ENCODE data around the gene PDCD1. TPM values are rescaled to one million over a fixed set of nuclear protein-coding genes. Genes with fewer than 3 reads are reported as not detected.
"Not testable (repeated sequence)": the region's sequence is repeated elsewhere in the genome, so short reads cannot be mapped to it uniquely, and the experiment has no call there.

The PDCD1 gene
- total and polyA plus RNA-seq, 9 donors = 0.13 to 0.57 (median 0.27) TPM; not detected in 2

- Histone ChIP-seq H3K27ac (no peak overlapping the region), H3K4me3 (no peak overlapping the region), H3K36me3 (no peaks in the 10 kb centered on the region), H3K27me3 (no peaks in the 10 kb centered on the region), H3K9me3 (no peaks in the 10 kb centered on the region), H3K4me1 (ENCODE audit: insufficient read depth) (no peaks in the 10 kb centered on the region)
- 73 to 82% (median 76%) methylated on average over 23 to 25 of the region's 25 CpGs for WGBS, 3 donors
- no peak for DNase-seq
- intact Hi-C loops (cut with DNase I) = no loop called here
- TF ChIP-seq CTCF (IDR thresholded peaks at IDR 0.05) (no peak), EP300 (IDR thresholded peaks at IDR 0.05) (no peak), POLR2A (IDR thresholded peaks at IDR 0.05) (no peak)
Observed at GRCh38 chr2:241818229-241818942, 40.3 kb downstream of the PDCD1 start.

GRCh38 chr2:241817821-241818215 is 40.9 kb downstream of the PDCD1 start:
- DNase-seq; H3K36me3 ChIP-seq; H3K4me1 ChIP-seq (ENCODE audit: insufficient read depth); H3K27ac ChIP-seq; intact Hi-C loops (cut with DNase I); H3K4me3 ChIP-seq; H3K27me3 ChIP-seq; H3K9me3 ChIP-seq: not testable (repeated sequence)
- 78 to 89% (median 82%) methylated on average over 10 of the region's 10 CpGs for WGBS, 3 donors

GRCh38 chr2:241817126-241817820 is 41.4 kb downstream of the PDCD1 start:
- 37 to 52% (median 44%) methylated on average over 16 of the region's 16 CpGs for WGBS, 3 donors
- Histone ChIP-seq H3K4me1 (ENCODE audit: insufficient read depth) (no peaks in the 10 kb centered on the region), H3K4me3 (no peak overlapping the region), H3K27me3 (no peaks in the 10 kb centered on the region), H3K9me3 (no peaks in the 10 kb centered on the region), H3K27ac (no peak overlapping the region), H3K36me3 (no peaks in the 10 kb centered on the region)
- intact Hi-C loops (cut with DNase I) = no loop called here
- TF ChIP-seq CTCF (IDR thresholded peaks at IDR 0.05) (no peak), POLR2A (IDR thresholded peaks at IDR 0.05) (no peak), EP300 (IDR thresholded peaks at IDR 0.05) (no peak)
- no peak for DNase-seq

GRCh38 chr2:241816431-241817121 is 42.1 kb downstream of the PDCD1 start:
- Histone ChIP-seq H3K27ac (no peak overlapping the region), H3K27me3 (no peaks in the 10 kb centered on the region), H3K9me3 (no peaks in the 10 kb centered on the region), H3K4me1 (ENCODE audit: insufficient read depth) (no peaks in the 10 kb centered on the region), H3K36me3 (no peaks in the 10 kb centered on the region), H3K4me3 (no peak overlapping the region)
- no peak for TF ChIP-seq EP300 (IDR thresholded peaks at IDR 0.05)
- TF ChIP-seq POLR2A (IDR thresholded peaks at IDR 0.05) = no peak
- no peak for TF ChIP-seq CTCF (IDR thresholded peaks at IDR 0.05)
- WGBS, 3 donors = 47 to 66% (median 61%) methylated on average over 25 to 33 of the region's 33 CpGs
- no peak for DNase-seq
- intact Hi-C loops (cut with DNase I) = no loop called here

All from ovary (tissue), 9 donors.